IPS-18a (cell line): Measurements from ENCODE around the gene KLF13.

Experiments
- H3K27ac ChIP-seq: one replicate; pipeline ENCODE4 v1.5.1; 2013; ENCODE audit warnings: low read length
- H3K27me3 ChIP-seq: one replicate; pipeline ENCODE4 v1.6.1; 2013; ENCODE audit warnings: mild to moderate bottlenecking, low read length; ENCODE audit not compliant: control insufficient read depth, insufficient read depth
- H3K36me3 ChIP-seq: one replicate; pipeline ENCODE4 v1.6.1; 2013; ENCODE audit warnings: low read depth, low read length; ENCODE audit not compliant: control insufficient read depth
- H3K4me1 ChIP-seq: one replicate; pipeline ENCODE4 v1.6.1; 2013; ENCODE audit warnings: low read depth, low read length; ENCODE audit not compliant: control insufficient read depth
- H3K4me3 ChIP-seq: one replicate; pipeline ENCODE4 v1.5.1; 2013; ENCODE audit warnings: low read length
- H3K9ac ChIP-seq: one replicate; pipeline ENCODE4 v1.6.1; 2013; ENCODE audit warnings: mild to moderate bottlenecking, low read length, moderate library complexity
- H3K9me3 ChIP-seq: one replicate; pipeline ENCODE4 v1.6.1; 2013; ENCODE audit warnings: low read depth, low read length; ENCODE audit not compliant: control insufficient read depth

The KLF13 gene

DNA sequence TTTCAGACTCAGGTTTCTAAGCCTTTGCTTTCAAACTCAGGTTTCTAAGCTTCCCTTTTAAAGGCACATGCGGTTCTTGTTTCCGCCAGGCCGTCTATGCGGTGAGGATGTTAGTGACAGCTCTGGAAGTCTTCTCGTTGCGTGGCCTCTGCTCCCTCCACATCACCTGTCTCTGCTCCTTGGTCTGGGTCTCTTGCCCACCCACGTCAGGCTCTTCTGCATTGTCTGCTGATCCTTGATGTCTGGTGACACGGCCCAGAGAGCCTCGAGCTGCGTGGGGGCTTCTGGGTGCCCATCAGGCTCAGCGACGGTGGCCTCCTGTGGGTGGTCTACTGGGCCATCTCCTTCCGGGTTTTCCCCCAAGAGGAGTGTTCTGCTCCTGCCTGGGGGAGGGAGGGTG, 30.5 kb downstream of the KLF13 start:
- Histone ChIP-seq H3K27me3 (no peaks in the 10 kb centered on the region), H3K9ac (no peak overlapping the region), H3K4me3 (no peak overlapping the region), H3K36me3 (no peaks in the 10 kb centered on the region), H3K27ac (no peak overlapping the region), H3K4me1 (peaks cover 16% of the 10 kb centered on the region), H3K9me3 (no peaks in the 10 kb centered on the region)

DNA sequence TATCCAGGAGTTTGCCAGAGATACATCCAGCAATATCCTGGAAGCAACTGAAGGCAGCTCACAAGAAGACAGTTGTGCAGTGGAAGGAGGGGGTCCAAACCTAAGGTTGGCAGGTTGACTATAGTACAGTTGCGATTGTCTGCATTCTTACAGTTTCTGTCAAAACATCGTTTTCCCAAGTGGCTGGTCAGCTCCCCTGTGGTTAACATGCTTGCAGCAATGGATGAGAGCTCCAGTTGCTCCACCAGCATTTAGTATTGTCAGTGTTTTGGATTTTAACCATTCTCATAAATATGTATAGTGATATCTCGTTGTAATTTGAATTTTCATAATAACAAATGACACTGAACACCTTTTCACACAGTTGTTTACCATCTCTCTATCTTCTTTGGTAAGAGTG, 31.5 kb downstream of the KLF13 start:
- H3K9ac ChIP-seq: no peak overlapping the region
- H3K4me1 ChIP-seq: peaks cover 25% of the 10 kb centered on the region
- H3K9me3 ChIP-seq: no peaks in the 10 kb centered on the region
- H3K27ac ChIP-seq: no peak overlapping the region
- H3K36me3 ChIP-seq: no peaks in the 10 kb centered on the region
- no peaks in the 10 kb centered on the region for H3K27me3 ChIP-seq
- no peak overlapping the region for H3K4me3 ChIP-seq

DNA sequence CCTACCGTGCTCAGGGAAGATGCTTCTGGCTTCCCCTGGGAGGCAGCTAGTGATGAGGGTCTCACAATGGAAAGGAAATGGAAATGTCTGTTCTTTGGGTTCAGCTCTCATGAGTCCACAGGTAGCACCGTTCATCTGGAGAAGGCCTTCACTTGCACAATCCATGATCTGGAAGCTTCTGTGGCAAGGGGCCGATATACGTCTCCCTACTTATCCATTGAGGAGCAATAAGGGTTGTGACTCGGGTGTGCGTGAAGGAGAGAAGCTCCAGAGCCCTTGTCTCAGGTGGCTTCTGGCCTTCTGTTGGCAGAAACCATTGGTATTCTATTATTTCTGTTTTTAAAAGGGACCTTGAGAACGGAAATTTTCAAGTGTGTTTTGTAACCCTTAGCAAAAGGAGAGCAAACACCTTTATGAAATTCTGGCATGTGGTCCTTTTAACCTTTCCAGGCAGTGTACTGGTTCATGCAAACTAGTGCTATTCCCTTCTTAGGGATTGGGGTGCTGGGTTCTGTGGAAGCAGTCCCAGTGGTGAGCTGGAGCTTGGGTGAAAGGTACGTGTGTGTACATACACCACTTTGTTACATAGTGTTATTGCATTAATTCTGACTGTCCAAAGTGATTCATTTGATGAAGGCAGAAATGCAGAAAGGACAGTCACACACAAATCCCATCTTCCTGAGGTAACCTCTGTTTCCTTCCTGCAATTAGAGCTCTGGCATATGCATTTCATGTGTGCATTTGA, 32.5 kb downstream of the KLF13 start:
- no peaks in the 10 kb centered on the region for H3K27me3 ChIP-seq
- H3K9ac ChIP-seq: no peak overlapping the region

DNA sequence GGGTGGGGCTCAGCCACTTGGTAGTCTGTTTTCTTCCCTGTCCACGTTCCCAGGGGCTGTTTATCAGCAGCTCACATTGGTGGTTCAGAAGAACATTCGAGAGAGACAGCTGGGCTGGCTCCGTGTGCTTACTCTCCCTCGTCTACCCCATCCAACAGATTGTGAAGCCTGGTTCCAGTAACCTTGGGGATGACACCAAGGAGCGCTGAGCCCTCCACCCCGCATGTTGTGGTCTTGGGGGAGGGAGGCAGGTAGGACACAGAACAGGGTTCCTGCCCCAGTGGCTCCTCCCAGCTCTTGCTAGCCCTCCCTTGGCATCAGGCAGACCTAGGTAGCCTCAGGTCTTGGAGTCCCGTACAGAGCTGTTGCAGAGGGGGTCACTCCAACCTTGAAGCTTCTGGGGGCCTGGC, 33.1 kb downstream of the KLF13 start:
- H3K4me3 ChIP-seq: no peak overlapping the region
- no peak overlapping the region for H3K9ac ChIP-seq
- H3K4me1 ChIP-seq: peaks cover 34% of the 10 kb centered on the region
- H3K27ac ChIP-seq: no peak overlapping the region
- H3K9me3 ChIP-seq: no peaks in the 10 kb centered on the region
- H3K27me3 ChIP-seq: no peaks in the 10 kb centered on the region
- H3K36me3 ChIP-seq: no peaks in the 10 kb centered on the region

More for the DNA sequence above, 32.5 kb downstream of the KLF13 start:
- H3K4me1 ChIP-seq: peaks cover 28% of the 10 kb centered on the region
- H3K27ac ChIP-seq: no peak overlapping the region
- H3K4me3 ChIP-seq: no peak overlapping the region
- no peaks in the 10 kb centered on the region for H3K9me3 ChIP-seq
- no peaks in the 10 kb centered on the region for H3K36me3 ChIP-seq

DNA sequence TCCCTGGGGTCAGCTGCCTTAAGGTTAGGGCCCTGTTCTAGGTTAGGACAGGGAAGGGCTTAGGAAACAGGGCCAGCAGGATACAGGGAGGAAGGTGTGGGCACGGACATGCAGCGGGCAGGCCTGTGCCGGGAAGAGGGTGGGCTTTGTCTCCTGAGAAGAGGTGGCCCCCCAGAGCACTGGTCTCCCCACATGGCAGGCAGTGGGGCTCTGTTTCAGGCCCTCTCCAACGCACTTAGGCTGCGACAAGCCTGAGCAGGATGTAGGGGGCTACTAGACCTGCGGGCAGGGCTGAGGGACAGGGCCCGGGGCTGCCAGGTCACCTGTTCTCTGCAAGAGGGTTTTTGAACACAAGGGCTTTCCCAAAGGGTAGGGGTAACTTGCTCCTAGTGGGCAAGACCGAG, 33.5 kb downstream of the KLF13 start:
- no peak overlapping the region for H3K27ac ChIP-seq
- H3K36me3 ChIP-seq: no peaks in the 10 kb centered on the region
- no peak overlapping the region for H3K4me3 ChIP-seq
- no peak overlapping the region for H3K9ac ChIP-seq
- H3K9me3 ChIP-seq: no peaks in the 10 kb centered on the region
- H3K4me1 ChIP-seq: peaks cover 38% of the 10 kb centered on the region
- H3K27me3 ChIP-seq: no peaks in the 10 kb centered on the region

DNA sequence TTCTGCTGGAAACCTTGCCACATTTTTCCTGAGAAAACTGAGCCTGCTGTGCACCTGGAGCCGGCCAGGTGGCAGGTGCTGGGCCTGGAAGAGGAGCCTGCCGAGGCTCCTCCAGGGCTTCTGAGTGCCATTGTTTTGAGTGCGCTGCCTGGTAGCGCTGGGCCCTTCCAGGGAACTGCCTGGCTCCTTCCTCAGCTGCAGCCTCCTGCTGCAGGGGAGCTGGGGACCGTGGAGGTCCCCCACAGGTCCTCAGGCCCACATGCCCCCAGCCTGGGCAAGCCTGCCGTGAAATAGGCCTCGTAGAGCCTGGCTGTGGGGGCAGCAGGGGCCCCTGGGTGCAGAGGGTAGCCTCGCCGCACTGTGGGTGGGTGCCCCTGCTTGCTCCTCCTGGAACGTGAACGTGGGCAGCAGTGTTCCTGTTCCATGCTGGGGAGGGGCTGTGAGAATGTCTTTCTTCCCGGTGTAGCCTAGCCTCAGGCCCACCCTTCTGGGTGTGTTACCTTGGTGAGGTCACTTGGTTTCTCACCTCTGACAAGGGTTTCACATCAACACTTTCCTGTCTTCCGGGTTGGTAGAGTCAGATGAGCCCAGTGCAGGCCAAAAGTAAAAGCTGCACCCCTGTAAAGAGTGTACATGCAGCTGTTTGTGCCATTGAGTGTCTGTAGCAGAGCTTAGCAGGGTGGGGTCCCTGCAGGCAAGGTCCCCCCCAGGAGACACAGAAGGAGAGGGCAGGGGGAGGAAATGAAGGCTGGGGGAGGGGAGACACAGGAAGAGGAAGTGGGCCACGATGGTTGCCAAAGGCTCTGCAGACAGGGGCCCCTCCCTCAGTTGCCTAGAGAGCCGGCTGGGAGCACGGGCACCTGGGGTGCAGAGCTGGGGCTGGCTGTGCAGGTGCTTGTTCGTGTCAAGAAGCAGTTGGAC, 34.5 kb downstream of the KLF13 start:
- H3K4me1 ChIP-seq: peaks cover 41% of the 10 kb centered on the region
- no peak overlapping the region for H3K27ac ChIP-seq
- no peak overlapping the region for H3K4me3 ChIP-seq
- no peaks in the 10 kb centered on the region for H3K27me3 ChIP-seq
- no peaks in the 10 kb centered on the region for H3K36me3 ChIP-seq
- H3K9me3 ChIP-seq: no peaks in the 10 kb centered on the region
- no peak overlapping the region for H3K9ac ChIP-seq

DNA sequence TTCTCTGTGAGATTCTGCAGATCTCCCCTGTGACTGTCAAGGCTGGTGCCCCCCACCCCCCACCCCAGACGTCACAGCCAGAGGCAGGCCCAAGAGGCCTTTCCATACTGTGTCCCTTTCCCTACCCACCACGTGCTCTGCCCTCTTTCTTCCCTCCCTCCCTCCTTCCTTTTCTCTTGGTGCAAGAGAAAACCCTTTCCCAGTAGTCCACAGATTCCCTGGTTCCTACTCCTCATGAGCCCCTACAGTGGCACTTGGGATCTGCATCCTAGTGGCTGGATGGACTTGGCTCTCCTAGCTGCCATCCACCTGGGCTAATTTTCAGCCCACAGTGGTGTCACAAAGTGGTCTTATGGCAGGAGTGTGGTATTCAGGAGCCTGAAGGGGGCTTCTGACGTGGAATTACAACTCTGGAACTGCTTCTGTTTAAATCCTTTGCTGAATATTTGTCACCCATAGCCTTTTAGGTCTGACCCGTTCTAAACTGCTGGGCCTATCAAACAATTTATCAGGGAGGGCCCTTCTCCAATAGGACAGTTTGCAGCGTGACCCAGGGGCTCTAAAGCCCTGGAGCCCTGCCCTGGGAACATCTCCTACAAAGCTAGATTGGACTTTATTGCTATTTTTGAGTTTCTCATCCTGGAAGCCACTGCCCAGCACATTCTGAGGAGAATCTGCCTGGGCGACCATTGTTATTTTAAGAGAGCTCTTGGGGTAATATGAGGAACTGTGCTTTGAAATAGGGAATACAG, 35.3 kb downstream of the KLF13 start:
- Histone ChIP-seq H3K9ac (no peak overlapping the region), H3K4me1 (peaks cover 49% of the 10 kb centered on the region), H3K9me3 (no peaks in the 10 kb centered on the region), H3K27ac (no peak overlapping the region), H3K36me3 (no peaks in the 10 kb centered on the region), H3K27me3 (no peaks in the 10 kb centered on the region), H3K4me3 (no peak overlapping the region)

DNA sequence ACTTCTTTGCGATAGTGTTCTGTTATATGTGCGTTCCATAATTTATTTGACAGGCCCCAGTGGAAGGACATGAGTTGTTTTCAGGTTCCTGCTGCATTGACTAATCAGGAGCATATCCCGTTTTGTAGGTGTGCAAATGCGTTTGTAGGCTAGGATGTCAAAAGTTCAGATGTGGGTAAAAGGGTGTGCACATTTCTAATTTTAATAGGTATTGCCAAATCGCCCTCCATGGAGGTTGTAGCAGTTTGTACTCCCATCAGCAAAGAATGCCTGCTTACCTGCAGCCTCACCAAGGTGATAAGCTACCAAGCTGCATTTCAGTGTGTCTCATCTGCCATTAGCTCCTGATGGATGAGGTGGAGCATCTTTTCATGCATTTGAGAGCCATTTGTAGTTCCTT, 36.3 kb downstream of the KLF13 start:
- Histone ChIP-seq H3K36me3 (no peaks in the 10 kb centered on the region), H3K9ac (no peak overlapping the region), H3K27ac (no peak overlapping the region), H3K9me3 (no peaks in the 10 kb centered on the region), H3K4me1 (peaks cover 54% of the 10 kb centered on the region), H3K27me3 (no peaks in the 10 kb centered on the region), H3K4me3 (no peak overlapping the region)

DNA sequence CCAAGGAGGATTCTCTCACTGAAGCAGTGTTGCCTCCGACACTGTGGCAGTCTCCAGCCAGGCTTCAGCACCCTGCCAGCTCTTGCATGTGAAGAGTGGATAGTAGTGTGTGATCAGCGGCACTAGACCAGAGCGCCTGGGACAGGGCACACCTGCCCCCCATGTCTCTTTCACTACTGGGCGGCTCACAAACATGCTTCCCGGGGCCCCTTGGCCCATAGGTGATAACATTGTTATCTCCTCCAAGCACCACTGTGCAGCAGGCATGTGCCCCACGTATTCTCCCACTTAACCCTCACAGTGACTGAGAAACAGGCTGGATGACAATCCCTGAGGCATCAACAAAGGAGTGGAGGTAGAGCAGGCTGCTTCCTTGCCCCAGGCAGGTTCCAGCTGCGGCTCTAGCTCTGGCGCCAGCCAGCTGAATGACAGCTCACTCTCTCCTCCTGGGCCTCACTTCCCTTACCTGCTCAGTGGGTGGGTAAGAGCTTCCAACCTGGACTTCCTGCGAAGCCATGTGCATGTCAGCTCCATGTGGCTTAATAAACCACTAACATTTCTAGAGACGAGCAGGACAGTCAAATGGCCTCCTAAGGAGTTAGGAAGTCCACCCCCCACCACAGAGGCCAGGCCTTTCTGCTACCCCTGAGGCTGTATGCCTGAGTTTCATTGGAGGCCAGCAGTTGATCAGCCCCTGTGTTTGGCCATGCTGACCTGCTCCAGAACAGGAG, 37.8 kb downstream of the KLF13 start:
- Histone ChIP-seq H3K36me3 (no peaks in the 10 kb centered on the region), H3K27me3 (no peaks in the 10 kb centered on the region), H3K27ac (no peak overlapping the region)

DNA sequence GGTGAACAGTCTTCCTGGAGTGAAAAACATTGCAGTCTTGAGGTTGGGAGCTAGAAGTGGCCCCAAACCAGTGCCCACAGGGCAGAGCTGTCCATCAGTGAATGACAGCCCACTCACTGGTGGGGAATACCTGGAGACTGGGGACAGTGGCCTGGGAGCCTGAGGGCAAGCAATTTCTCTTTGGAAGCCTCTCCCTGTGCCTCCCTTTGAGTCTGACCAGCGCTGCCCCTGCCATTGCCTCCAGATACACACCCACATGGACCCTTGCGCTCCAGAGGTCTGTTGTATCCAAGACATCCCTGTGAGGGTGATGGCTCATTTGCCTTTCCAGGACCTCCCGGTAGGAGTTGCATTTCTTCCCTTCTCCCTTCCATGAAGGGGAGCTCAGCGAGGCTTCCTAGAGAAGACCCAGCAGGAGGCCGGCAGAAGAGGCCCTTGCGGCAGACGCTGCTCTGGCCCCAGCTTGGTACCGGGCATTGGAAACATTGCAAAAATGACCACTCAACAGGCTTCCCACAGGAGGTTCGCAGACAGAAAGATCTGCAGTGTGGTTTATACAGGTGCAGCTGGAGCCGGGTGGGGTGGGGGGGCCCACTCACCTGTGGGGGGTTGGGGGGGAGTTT, 38.5 kb downstream of the KLF13 start:
- Histone ChIP-seq H3K4me1 (peaks cover 61% of the 10 kb centered on the region), H3K36me3 (no peaks in the 10 kb centered on the region), H3K9me3 (no peaks in the 10 kb centered on the region), H3K4me3 (no peak overlapping the region), H3K27me3 (no peaks in the 10 kb centered on the region), H3K9ac (no peak overlapping the region), H3K27ac (no peak overlapping the region)

More for the DNA sequence above, 37.8 kb downstream of the KLF13 start:
- Histone ChIP-seq H3K4me3 (no peak overlapping the region), H3K9ac (no peak overlapping the region), H3K4me1 (peaks cover 57% of the 10 kb centered on the region), H3K9me3 (no peaks in the 10 kb centered on the region)
